Prostate gland (tissue), 2 donors: ENCODE measurements around the gene SLIT1. TPM values are rescaled to one million over a fixed set of nuclear protein-coding genes. Genes with fewer than 3 reads are reported as not detected.

ENCODE experiments used
- DNase-seq: peaks from one replicate; pipeline ENCODE4 v3.0.0-alpha.2; 2019; ENCODE audit warnings: low spot score
- H3K27ac ChIP-seq, 2 donors: fragments of 200-600 bp; sonication (generic); 2 replicates each; pipeline ENCODE4 v1.5.1; 2017 to 2019
- H3K27me3 ChIP-seq: fragments of 200-600 bp; sonication (generic); replicated peaks from 2 replicates; pipeline ENCODE4 v1.5.1; 2019; ENCODE audit not compliant: insufficient read depth
- H3K36me3 ChIP-seq, 2 donors: fragments of 200-600 bp; sonication (generic); 1 replicate in 1 of 2; 2 replicates in 1 of 2; pipeline versions ENCODE4 v1.5.1 to v1.8.1; 2017 to 2019
- H3K4me1 ChIP-seq: fragments of 200-600 bp; sonication (generic); replicated peaks from 2 replicates; pipeline ENCODE4 v1.5.1; 2019
- H3K4me3 ChIP-seq, 2 donors: fragments of 200-600 bp; sonication (generic); 2 replicates each; pipeline ENCODE4 v1.5.1; 2017 to 2019
- H3K9me3 ChIP-seq: fragments of 200-600 bp; sonication (generic); 2 replicates; pipeline ENCODE4 v1.5.1; 2017
- POLR2A ChIP-seq: fragments of 450-650 bp; IDR thresholded peaks from one replicate; pipeline ENCODE4 v1.6.1; 2016; ENCODE audit warnings: antibody characterized with exemption, mild to moderate bottlenecking
- POLR2AphosphoS5 ChIP-seq: sonication (generic); formaldehyde crosslinking; IDR thresholded peaks from one replicate; pipeline ENCODE4 v1.6.1; 2017; ENCODE audit warnings: antibody characterized with exemption
- WGBS: methylation state at CpG from one replicate; pipeline ENCODE4 v1.1.5; 2018; 5-methylcytosine and 5-hydroxymethylcytosine counted together
- intact Hi-C: fragments of 100-400 bp; cut with DNase I; formaldehyde crosslinking; loops from one replicate; pipeline ENCODE4 v1.14.2; 2022
- total RNA-seq, 2 donors: library from RNA; depleted of rRNA; stranded (reverse); fragments of >200 nt; gene quantifications; one replicate each; pipeline ENCODE4 v1.1.0, GENCODE V29; 2016
- TF ChIP-seq, protein P1 (sequence below), 4 experiments: fragments of 200-600 bp in 2 of 4; fragments of 450-650 bp in 2 of 4; sonication (generic) in 2 of 4; IDR thresholded peaks; 1 replicate in 3 of 4; 2 replicates in 1 of 4; pipeline ENCODE4 v1.5.1; 2016 to 2019; ENCODE audit warnings: antibody characterized with exemption in 4 of 4, mild to moderate bottlenecking in 2 of 4, moderate library complexity in 2 of 4

The SLIT1 gene
- total RNA-seq, 2 donors from 2014 or later = 0.59 to 0.91 TPM

DNA sequence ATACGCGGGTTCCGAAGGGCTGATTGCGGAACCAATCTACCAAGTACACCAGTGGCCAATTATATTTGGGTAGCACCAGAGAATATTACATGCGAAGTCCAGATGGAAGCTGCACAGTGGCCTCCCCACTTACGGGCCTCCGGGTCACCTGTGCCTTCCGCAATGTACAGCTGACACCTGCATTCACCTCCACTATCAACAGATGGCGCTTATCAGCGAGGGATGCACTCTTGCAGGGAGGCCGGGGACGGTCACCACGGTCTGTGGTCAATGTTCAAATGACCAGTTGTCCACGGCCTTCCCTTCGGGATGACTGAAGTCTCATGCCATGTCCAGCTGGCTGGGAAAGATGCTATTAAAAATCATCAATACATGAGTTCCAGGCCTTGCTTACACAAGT, 47.6 kb downstream of the SLIT1 start:
- H3K4me3 ChIP-seq = no peak overlapping the region
- no peaks in the 10 kb centered on the region for H3K4me1 ChIP-seq
- intact Hi-C loops = no loop called here
- H3K36me3 ChIP-seq = no peaks in the 10 kb centered on the region
- DNase-seq = peak; percentile 10
- WGBS = 83% methylated on average over 15 of the region's 15 CpGs
- TF ChIP-seq, protein P1, sequence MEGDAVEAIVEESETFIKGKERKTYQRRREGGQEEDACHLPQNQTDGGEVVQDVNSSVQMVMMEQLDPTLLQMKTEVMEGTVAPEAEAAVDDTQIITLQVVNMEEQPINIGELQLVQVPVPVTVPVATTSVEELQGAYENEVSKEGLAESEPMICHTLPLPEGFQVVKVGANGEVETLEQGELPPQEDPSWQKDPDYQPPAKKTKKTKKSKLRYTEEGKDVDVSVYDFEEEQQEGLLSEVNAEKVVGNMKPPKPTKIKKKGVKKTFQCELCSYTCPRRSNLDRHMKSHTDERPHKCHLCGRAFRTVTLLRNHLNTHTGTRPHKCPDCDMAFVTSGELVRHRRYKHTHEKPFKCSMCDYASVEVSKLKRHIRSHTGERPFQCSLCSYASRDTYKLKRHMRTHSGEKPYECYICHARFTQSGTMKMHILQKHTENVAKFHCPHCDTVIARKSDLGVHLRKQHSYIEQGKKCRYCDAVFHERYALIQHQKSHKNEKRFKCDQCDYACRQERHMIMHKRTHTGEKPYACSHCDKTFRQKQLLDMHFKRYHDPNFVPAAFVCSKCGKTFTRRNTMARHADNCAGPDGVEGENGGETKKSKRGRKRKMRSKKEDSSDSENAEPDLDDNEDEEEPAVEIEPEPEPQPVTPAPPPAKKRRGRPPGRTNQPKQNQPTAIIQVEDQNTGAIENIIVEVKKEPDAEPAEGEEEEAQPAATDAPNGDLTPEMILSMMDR (IDR thresholded peaks at IDR 0.05) = peak in 2 of 4 experiments; percentile 18
- TF ChIP-seq POLR2A = no peak
- no peak overlapping the region for H3K27ac ChIP-seq
- no peaks in the 10 kb centered on the region for H3K9me3 ChIP-seq
- H3K27me3 ChIP-seq = no peaks in the 10 kb centered on the region

DNA sequence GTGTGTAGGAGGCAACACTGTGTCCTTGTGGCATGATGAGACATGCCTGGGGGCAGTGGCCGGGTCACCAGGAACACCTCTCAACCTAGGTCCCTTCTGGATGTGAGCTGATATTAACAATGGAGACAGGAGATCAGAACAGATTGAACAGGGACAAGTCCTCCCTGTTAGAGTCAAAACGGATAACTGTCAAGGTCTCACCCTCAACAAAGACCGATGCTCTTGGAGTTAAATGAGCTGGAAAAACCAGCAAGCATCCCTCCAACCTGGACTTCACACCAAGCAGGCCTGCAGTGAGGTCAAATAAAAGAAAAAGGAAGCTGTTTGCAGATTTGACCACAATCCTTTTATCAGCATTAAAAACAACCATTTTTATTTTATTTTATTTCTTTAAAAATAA, 49.0 kb downstream of the SLIT1 start:
- Histone ChIP-seq H3K27me3 (no peaks in the 10 kb centered on the region), H3K4me3 (no peak overlapping the region), H3K9me3 (no peaks in the 10 kb centered on the region), H3K27ac (no peak overlapping the region), H3K36me3 (no peaks in the 10 kb centered on the region), H3K4me1 (no peaks in the 10 kb centered on the region)
- intact Hi-C loops = no loop called here
- TF ChIP-seq, protein P1 (IDR thresholded peaks at IDR 0.05) = no peak
- no peak for TF ChIP-seq POLR2AphosphoS5
- no peak for TF ChIP-seq POLR2A
- DNase-seq = no peak
- WGBS = 79% methylated on average over 3 of the region's 3 CpGs

DNA sequence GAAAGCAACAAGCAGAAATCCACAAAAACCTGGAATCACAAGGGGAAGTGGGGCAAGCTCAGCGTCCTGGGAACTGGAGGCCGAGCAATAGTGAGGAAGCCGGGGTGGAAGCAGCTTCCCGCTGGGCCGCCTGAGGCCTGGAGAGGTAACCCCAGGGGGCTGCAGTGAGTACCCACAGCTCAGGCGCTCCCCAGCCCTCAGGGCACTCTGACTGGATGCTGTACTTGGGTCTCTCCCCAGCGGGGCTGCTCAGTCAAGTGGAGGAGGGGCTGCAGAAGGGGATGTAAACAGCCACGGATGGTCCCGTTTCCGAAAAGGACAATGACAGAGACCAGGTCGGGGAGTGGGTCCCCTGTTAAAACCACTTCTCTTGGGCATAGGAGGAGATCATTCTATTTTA, 50.3 kb downstream of the SLIT1 start:
- WGBS = 78% methylated on average over 11 of the region's 11 CpGs
- intact Hi-C loops = no loop called here

DNA sequence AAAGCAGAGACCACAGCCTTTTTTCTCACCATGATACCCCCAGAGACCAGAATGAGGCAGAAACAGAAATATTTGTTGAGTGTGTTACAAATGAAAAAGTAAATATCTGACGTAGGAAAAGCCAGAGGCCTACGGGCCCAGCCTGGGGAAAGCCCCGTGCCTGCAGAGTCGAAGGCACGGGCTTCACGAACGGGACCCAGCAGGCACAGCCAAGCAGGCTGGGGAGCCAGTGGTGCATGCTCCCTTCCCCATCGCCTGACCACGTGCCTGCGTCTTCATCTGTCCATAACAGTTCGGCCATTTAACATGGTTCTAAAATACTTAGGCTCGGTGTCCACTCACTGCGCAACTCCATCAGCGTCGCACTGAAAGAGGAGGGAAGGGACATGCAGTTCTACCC, 50.8 kb downstream of the SLIT1 start:
- Histone ChIP-seq H3K4me3 (no peak overlapping the region), H3K9me3 (no peaks in the 10 kb centered on the region), H3K4me1 (no peaks in the 10 kb centered on the region), H3K36me3 (no peaks in the 10 kb centered on the region), H3K27ac (no peak overlapping the region), H3K27me3 (no peaks in the 10 kb centered on the region)
- intact Hi-C loops = no loop called here
- 87% methylated on average over 15 of the region's 15 CpGs for WGBS
- TF ChIP-seq, protein P1 (IDR thresholded peaks at IDR 0.05) = no peak
- TF ChIP-seq POLR2AphosphoS5 (no peak), POLR2A (no peak)
- no peak for DNase-seq

More for the DNA sequence above, 50.3 kb downstream of the SLIT1 start:
- no peaks in the 10 kb centered on the region for H3K9me3 ChIP-seq
- H3K4me1 ChIP-seq = no peaks in the 10 kb centered on the region
- no peaks in the 10 kb centered on the region for H3K36me3 ChIP-seq
- H3K27ac ChIP-seq = no peak overlapping the region
- H3K27me3 ChIP-seq = no peaks in the 10 kb centered on the region
- TF ChIP-seq POLR2A (no peak), POLR2AphosphoS5 (no peak)
- TF ChIP-seq, protein P1 (IDR thresholded peaks at IDR 0.05) = no peak
- H3K4me3 ChIP-seq = no peak overlapping the region
- DNase-seq = no peak

DNA sequence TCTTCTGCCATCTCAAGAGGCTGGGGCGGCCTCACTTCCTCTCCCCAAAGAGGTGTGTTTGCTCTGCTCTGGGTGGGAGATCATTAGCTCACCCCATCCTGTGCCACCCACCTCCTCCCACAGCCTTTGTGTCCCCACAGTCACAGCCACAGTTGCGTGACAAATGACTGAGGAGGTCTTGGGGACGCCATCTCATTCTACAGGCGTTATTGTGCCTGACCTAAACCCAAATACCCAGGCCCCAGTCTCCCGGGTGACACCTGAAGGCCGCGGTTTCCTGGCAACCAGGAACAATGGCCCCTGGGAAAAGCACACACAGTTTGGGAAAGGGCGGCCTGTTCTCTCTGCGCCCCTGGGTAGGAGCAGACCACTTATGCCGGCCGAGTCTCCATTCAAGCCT, 51.6 kb downstream of the SLIT1 start:
- Histone ChIP-seq H3K36me3 (no peaks in the 10 kb centered on the region), H3K4me3 (no peak overlapping the region), H3K4me1 (no peaks in the 10 kb centered on the region), H3K27me3 (no peaks in the 10 kb centered on the region), H3K9me3 (no peaks in the 10 kb centered on the region), H3K27ac (no peak overlapping the region)
- intact Hi-C loops = no loop called here
- TF ChIP-seq POLR2A (no peak), POLR2AphosphoS5 (no peak)
- TF ChIP-seq, protein P1 (IDR thresholded peaks at IDR 0.05) = no peak
- DNase-seq = no peak
- WGBS = 59% methylated on average over 11 of the region's 11 CpGs
